GM18526 (cell line): ENCODE data around the gene CASZ1.

Experiments
- POLR2A ChIP-seq: IDR thresholded peaks from 3 replicates; pipeline ENCODE4 v1.6.1; 2011; ENCODE audit not compliant: insufficient read length; ENCODE audit errors: extremely low read depth

Gene CASZ1

DNA sequence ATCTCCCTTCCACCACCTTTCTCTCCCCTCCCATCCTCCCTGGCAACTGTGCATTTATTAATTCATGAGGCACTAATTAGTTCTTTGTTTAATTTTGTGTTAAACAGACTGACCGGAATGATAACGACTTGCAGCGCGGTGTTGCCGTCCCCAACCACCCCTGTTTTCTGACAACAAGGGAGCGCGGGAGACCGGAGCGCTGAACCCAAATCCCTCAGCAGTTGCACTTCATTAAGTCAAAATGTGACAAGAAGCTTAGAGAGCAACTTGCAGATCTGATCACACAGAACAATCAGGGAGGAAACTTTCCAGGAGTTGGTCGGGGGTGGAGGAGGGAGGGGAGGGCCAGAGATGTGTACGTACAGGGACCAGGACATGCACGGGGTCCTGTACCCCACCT, 89.2 kb downstream of the CASZ1 start:
- TF ChIP-seq POLR2A = no peak

GRCh38 chr1:10706376-10706913, 90.0 kb downstream of the CASZ1 start:
- no peak for TF ChIP-seq POLR2A

DNA sequence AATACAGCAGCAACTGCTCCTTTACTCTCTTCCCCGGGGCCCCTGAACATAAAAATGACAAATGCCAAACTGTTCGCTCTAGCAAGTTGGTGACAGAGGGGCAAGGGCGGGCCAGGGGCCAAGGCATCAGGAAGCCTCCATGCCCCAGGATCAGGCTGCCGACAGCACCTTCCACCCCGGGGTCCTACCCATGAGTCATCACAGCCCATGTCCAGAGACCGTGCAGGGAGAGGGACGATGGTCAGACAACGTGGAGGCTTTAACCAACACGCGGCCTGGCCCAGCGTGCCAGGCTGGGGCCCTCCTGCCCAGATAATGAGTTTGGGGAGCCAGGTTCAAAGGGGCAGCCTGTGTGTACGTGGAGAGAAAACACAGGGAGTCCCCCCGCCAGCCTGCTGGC, 90.5 kb downstream of the CASZ1 start:
- TF ChIP-seq POLR2A = no peak

- TF ChIP-seq POLR2A = no peak
Measured at GRCh38 chr1:10704368-10704882, 92.0 kb downstream of the CASZ1 start.

GRCh38 chr1:10703702-10704101, 92.7 kb downstream of the CASZ1 start:
- no peak for TF ChIP-seq POLR2A

DNA sequence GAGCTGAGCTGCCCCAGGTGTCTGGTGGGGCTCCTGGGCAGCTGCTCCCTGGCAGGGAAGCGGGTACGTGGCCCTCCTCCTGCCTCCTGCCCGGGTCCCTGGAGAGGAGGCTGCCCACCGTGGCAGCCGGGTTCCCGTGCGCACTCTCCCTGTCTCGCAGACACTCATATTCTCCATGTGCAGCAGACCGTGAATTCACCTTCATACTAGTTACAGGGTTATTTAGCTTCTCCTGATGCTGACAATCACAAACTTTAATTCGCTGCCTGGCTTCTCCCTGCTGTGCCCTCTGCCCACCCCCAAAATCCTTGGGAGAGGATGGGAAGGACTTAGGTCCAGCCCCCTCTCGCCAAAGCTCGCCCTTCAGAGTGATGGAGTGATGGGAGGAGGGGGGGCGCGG, 95.3 kb downstream of the CASZ1 start:
- TF ChIP-seq POLR2A = no peak

GRCh38 chr1:10699470-10699835, 97.0 kb downstream of the CASZ1 start:
- TF ChIP-seq POLR2A = no peak

GRCh38 chr1:10698726-10699469, 97.5 kb downstream of the CASZ1 start:
- TF ChIP-seq POLR2A = no peak

GRCh38 chr1:10697621-10698160, 98.8 kb downstream of the CASZ1 start:
- TF ChIP-seq POLR2A = no peak

GRCh38 chr1:10696977-10697376, 99.5 kb downstream of the CASZ1 start:
- no peak for TF ChIP-seq POLR2A

DNA sequence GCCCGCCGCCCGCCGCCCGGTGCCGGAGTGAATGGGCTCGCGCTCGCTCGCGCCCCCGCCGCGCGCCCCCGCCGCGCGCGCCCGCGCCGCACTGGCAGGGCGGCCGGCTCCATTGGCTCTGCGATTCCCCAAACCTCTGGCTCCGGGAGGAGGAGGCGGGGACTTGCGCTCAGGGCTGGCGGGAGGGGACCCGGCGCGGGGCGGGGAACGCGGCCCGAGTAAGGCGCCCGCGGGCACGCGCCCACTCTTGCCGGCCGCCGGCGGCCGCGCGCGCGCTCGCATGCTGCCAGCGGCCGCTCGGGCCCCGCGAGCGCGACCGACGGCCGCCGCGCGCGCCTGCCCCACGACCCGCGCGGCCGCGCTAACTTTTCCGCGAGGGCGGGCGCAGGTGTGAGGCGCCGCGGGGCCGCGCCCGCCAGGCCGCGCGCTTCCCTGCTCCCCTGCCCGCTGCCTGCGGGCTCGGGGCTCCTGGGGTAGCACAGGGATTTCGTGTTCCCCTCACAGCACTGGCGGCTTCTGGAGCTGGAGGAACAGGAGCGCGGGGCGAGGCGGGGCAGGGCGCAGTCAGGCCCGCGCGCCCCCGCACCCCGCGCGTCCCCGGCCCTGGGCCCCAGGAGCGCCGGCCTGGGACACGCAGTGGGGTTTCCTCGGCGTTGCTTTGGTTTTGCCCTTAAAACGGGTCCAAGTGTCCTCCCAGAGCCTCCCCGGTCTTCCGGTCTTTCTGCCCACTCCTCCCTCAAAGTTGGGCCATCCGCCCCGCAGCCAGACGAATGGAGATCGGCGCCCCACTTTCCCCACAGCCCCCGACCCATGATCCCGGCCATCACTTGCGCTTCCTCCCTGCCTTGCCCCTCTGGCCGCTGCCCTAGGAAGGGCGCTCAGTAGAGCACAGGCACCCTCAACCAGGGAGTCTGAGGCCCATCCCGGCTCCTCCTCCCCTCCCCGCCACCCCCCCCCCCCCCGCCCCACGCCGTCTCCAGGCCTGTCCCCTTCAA, 101.5 kb downstream of the CASZ1 start:
- no peak for TF ChIP-seq POLR2A

- no peak for TF ChIP-seq POLR2A
Measured at GRCh38 chr1:10694274-10694632, 102.2 kb downstream of the CASZ1 start.

GRCh38 chr1:10693497-10694273, 102.8 kb downstream of the CASZ1 start:
- no peak for TF ChIP-seq POLR2A

GRCh38 chr1:10693152-10693496, 103.3 kb downstream of the CASZ1 start:
- no peak for TF ChIP-seq POLR2A

GRCh38 chr1:10692401-10693021, 103.9 kb downstream of the CASZ1 start:
- TF ChIP-seq POLR2A = no peak

- no peak for TF ChIP-seq POLR2A
Measured at GRCh38 chr1:10691740-10692125, 104.7 kb downstream of the CASZ1 start.
